ENCODE measurements around the gene FZR1.
"Not testable (repeated sequence)": the region's sequence is repeated elsewhere in the genome, so short reads cannot be mapped to it uniquely, and the experiment has no call there.

FZR1 gene

DNA sequence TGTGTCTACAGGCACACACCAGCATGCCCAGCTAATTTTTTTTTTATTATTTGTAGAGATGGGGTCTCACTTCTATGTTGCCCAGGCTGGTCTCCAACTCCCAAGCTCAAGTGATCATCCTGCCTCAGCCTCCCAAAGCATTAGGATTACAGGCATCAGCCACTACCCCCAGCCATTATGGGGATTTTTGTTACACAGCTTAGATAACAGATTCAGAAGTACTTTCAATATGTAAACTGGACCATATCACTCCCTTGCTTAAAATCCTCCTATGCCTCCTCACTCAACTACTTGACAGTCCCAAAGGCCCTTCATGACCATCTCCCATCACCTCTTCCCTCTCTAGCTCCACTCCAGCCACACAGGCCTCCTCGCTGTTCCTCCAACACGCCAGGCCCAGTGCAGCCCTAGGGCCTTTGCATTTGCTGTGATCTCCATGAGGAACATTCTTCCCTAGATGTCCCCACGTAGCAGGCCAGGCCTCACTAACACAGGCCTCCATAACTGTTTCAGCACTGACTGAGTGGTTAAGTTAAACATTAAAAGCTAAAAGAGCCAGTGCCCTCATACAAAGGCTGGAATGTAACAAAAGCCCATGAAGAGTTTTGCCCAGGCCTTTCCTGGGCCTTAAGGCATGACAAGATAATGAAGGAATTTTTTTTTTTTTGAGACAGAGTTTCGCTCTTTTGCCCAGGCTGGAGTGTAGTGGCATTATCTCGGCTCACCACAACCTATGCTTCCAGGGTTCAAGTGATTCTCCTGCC is 8.2 kb upstream of the FZR1 start:
- no peak for DNase-seq

DNA sequence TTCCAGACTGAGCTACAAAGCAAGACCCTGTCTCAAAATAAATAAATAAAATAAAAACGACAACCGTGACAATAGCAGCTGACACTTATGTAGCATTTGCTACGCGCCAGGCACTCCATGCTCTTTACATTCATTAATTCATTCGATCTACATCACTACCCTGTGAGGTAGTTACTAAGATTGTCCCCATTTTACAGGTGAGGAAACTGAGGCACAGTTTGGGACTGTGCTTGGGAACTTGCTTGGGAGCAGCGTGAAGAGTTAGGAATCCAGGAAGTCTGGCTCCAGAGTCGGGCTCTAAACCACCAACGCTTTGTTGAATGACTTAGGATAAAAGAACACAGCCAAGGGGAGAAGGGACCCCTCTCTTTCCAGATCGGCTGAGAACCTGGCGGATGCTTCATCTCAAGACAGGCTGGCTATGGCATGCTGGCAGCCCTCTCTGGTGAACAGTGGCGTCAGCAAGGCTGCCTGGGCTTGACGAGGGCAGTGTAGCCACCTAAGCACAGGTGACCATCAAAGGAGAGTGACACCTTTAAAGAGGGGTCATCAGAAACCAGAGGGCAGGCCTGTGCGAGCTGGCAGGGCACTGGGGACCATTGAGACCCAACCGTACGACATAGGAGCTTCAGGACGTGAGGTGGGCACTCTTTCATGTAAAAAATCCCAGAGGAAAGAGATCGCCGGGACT is 6.2 kb upstream of the FZR1 start:
- DNase-seq: no peak

DNA sequence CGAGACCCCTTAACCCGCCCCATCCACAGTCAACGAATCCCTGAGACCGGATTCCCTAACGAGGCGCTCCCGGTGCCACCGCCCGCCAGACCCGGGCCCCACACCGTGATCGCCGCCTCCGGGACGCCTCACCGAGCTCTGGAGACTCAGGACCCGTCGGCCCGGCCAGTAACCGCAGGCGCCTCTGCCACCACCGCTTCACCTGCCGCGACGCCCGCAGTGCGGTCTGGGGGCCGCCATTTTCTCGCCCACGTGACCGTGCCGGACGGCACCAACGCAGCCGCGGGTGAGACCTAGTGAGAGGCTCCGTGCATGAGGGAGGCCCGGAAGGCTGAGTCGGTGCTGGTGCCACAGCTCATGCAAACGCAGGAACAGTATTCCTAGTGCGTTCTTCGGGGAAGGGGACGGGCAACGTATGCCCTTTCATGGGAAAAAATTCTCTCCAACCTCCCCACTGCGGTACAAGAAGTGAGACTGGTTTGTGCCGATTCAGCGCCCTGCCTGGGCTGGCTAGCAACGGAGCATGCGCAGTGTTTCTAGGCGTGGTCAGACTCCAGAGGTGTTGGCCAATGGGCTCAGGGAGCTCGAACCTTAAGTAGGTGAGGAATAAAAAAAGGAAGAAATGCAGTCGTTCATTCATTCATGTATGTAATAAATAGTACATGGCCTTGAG is 5.5 kb upstream of the FZR1 start, which contains the start of gene DOHH:
Gene DOHH, minus strand, starts transcription at position 246 of the 673 bp plus-strand sequence. CDS start 3,860 bp downstream, outside the sequence.
- DNase-seq: peak; percentile 87

DNA sequence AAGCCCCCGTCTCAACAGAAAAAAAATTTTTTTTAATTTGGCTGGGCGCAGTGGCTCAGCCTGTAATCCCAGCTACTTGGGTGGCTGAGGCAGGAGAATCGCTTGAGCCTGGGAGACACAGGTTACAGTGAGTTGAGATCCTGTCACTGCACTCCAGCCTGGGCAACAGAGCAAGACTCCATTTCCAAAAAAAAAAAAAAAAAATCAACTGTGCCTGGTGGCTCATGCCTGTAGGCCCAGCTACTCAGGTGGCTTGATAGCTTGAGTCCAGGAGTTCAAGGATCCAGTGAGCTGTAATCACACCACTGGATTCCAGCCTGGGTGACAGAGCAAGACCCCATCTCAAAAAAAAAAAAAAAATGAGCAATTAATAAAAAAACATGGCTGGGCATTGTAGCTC is 4.3 kb upstream of the FZR1 start:
- no peak for DNase-seq

DNA sequence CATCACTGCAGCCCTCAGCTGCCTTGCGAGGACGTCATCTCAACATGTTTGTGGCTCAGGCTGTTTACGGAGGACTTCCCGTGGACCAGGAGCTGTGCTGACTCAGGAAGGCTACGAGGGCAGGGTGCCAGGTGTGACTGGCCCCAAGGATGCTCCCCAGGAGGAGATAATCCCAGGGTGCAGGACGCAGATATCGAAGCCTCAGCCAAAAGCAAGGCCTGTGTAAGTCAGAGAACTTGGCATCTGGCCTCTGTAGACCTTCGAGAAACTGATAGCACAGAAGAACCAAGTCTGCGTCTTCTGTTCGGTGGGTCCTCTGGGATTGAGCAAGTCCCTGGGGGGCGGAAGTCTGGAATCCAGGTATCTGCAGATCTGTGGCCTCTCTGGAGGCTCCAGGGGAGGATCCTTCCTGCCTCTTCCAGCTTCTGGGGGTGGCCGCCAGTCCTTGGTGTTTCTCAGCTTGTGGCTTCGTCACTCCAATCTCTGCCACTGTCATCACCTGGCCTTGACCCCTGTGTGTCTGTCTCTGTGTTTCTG is 3.0 kb upstream of the FZR1 start:
- no peak for DNase-seq

DNA sequence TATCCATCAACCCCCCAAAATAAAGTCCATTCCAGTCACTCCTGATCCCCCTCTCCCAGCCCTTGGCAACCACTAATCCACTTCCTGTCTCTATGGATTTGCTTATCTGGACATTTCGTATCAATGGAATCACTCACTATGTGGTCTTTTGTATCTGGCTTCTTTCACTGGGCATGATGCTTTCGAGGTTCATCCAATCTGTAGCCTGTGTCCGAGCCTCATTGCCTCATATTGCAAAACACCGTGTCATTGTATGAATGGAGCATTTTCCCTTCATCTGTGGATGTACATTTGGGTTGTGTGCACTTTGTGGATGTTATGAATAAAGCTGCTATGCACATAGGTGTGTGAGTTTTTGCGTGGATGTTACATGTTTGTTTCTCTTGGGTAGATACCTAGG is 1.4 kb upstream of the FZR1 start:
- no peak for DNase-seq

DNA sequence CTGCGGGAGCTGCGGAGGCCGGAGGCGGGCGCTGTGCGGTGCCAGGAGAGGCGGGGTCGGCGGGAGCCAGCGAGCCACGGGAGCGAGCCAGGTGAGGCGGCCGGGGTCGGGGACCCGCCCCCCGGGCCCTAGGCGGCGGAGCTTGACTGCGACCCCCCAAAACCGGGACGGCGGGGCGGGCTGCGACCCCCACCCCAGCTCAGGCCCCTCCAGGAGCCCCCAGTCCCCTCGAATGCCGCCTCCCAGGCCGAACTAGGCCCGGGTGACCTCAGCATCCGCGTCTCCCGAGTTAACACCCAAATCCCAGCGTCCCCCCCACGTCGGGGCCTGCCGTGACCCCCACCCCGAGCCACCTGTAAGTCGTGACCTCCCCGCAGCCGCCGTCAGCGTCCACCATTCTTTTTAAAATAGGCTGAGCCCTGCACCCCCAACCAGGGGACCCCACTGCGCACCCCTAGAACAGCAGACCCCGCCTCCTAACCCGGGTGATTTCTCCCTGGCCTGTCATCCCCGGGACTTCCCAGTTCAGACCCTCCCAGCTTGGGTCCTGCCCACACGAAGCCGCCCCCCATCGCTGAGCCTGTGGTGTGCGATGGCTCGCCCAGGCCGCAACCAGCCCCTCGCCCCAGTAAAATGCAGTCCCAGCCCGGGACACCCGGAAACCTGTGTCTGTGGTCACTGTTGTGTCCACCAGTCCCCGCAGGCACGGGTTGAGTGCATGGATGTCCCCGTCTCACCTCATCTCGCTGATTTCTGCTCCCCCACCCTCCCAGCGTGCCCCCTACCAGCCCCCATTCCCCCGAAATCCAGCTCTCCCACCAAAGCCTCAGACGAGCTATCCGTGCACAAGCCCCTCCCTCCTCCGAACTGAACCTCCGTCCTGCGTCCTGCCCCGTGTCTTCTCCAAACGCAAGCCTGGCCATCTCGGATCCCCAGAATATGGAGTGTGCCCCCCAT is 551 bp downstream of the FZR1 start:
- DNase-seq: no peak

DNA sequence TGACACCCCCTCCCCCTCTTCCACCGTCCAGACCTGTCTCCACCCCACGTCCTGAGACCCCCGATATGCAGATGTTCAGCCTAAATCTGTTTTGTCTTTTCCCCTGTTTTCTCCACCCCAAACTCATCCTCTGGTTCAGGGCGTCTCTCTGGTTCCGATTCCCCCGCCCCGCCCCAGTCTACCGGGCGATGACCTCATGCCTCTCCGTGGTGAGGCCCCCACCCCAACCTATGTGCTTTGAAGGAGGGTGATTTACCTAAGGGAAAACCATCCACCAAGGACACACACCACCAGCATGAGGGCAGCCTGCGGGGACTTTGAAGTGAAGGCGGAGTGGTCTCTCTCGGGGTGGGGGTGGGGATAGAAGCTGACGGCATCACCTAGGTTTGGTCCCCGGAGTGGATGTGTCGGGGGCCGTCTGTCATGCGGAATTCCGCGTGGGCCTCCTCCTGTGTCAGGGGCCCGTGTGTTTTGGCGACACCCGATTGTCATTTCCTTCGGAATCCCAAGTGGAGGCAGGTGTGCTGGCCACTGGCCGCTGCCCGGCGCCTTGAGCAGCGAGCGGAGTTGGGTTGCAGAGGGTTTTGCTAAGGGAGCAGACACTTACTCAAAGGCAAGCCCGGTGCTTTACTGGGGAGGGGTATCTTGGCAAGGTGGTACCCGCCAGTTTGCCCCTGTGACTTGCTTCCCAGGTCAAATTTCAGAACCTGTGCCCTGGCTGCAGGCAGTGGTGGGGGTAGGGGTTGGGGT is 1.4 kb downstream of the FZR1 start:
- no peak for DNase-seq

DNA sequence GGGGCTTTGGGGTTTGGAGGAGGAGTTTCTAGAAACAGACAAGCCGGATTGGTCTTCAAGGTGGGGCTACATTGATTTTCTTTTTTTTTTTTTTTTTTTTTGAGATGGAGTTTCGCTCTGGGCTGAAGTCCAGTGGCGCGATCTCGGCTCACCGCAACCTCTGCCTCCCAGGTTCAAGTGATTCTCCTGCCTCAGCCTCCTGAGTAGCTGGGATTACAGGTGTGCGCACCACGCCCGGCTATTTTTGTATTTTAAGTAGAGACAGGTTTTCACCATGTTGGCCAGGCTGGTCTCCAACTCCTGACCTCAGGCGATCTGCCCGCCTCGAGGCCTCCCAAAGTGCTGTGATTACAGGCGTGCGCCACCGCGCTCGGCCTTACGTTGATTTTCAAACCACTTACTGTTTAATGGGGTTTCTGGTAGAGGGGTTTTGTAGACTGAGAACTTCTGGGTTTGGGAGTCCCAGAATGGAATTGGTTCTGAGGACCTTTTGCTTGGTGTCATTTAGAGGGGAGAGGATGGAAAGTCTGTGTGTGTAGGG is 2.1 kb downstream of the FZR1 start:
- not testable (repeated sequence) for DNase-seq

DNA sequence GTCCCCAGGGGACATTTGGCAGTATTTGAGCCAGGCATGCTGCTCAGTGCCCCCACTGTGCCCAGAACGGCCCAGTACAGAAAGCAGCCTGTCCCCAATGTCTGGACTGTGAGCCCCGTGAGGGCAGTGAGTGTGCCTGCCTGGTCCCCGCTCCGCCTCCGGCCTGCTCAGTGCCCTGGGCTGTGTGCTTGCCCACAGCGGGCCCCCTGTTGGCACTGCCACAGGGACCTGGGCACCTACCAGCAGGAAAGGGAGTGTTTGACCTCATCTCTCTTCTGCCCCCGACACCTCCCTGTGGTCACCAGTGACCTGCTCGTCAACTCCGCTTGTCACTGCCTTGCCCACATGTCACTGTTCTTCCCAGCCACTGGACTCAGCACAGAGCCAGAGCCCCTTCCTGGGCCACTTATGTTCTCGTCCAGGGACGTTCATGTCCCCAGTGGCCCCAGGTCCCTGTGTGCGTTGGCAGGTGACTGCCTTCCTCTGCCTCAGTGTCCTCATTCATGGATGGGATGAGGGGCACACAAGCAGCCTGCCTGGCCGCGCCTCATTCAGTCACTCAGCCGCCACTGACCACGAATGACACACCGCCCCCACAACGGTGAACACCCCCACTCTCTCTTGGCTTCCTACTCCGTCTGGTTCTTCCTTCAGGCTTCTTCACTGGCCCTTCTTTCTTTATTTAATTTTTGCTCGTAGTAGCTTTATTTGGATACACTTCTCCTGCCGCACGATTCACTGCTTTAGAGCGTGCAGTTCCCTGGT is 2.8 kb downstream of the FZR1 start:
- no peak for DNase-seq

DNA sequence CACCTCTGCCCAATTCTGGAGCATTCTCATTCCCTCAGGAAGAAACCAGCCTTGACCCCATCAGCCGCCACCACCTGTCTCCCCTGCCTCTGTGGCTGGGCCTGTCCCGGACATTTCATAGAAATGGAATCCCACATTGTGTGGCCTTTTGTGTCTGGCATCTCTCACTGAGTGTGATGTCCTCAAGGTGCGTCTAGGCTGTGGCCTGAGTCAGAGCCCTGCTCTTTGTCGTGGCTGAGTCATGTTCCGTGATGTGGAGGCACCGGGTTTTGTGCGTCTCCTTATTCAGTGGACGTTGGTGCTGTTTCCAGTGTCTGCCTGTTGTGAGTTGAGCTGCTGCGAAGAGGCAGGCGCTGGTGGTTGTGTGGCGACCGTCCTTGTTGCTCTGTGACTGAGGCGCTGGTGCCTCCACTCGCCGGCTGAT is 3.5 kb downstream of the FZR1 start:
- DNase-seq: no peak

DNA sequence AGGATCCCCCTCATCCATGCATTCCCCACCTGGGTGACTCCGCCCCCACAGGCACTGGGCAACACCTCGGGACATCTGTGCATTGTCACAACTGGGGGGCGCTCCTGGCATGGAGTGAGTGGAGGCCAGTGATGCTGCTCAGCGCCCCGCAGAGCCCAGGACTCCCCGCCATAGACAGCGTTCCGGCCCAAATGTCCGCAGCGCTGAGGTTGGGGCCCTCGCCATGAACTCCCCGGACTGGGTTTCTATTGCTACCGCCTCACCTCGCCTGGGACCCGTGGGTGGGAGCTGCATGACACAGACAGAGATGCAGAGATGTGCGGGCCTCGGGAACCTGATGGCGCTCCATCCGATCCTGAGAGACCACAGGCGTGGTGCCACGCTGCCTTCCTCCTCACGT is 4.6 kb downstream of the FZR1 start:
- DNase-seq: no peak

DNA sequence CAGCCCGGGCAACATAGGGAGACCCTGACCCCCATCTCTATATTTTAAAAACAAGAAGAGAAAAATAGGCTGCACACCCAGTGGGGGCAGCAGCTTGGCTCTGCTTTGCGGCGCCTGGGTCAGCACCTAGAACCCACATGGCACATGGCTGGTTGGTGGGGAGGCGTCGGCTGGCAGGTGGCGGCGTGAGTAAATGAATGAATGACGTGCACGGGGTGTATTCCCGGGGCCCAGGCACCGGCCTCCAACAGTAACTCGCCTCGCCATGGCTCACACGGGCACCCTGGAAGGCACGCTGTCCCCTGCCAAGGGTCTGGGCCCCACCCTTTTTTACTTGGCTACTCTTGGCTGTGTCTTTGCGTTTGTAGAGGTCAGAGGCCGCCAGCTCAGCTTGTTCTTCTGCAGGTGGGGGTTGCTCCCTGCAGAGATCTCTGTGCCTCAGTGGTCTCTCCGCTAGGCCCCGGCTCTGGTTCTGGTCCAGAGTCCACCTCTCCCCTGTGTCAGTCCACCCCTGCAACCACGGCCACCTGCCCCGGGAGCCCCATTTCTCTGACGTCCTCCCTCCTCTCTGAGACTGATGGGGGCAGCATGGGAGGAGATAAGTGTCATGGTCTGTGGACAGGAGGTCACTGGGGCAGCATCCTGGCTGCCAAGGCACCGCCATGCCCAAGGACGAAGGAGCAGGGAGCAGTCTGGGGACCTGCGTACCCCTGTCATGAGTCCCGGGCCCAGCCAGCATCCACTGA is 5.6 kb downstream of the FZR1 start:
- DNase-seq: no peak

DNA sequence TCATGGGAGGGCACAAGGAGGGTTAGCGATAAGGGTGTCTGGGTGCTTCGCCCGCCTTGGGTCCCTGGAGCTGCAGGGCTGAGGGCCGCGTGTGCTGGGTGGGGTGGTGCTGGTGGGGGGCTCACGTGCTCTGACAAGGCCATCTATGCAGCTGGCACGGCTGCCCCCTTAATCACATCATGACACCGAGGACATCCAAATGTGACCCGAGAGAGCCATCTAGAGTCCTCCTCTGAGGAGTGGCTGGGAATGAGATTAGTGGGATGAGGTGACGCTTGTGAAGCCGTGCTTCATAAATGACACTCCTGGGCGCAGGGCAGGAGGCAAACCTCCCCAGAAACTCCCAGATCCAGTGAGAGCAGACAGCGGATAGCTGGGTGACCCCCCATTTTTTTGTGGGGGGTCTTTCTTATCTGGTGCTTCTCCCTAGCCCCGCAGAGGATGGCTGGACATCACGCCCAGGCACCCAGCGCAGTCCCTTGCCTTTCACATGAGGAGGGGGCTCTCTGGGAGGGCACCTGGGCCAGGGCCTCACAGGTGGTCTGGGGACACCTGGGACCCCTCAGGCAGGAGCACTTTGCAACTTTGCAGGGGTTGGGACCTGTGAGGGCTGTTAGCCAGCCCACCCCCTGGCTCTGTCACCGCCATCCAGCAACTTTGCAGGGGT is 6.6 kb downstream of the FZR1 start:
- no peak for DNase-seq

DNA sequence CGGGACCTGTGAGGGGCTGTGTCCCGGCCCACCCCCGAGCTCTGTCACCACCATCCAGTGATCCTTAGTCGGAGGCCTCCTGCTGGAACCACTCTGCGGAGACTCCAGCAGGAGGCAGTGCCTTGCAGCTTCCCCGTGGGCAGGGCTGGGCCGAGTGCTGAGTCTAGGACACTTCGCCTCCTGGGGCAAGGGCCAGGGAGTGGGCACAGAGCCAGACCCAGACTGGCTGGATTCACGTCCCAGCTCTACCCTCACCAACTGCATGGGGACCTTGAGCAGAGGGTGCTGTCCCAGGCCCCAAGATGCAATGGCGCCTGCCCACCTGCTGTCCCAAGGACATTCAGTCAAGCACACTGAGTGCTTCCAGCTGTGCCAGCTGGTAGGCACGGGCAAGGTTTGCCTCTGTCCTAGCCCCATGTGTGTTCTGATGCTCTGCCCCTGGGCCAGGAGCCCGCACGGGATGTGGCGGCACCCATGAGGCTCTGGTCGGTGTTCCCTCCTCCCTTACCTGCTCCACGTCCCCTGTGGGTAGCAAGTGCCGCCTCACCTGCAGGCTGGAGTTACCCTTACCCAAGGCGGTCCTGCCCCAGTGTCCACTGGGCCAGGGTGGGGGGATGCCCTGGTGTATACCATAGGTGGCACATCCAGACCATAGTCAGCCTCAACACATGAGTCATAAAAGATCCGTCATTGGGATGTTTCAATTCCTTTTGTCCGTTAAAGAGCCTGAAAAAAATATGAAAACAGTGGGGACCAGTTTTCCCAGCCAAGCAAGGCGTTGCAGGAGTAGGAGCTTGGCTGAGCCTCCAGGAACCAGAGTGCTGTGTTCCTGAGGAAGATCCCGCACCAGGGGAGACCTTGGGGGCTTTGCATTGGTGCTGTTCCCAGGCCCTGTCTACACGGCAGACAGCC is 7.4 kb downstream of the FZR1 start:
- no peak for DNase-seq

DNA sequence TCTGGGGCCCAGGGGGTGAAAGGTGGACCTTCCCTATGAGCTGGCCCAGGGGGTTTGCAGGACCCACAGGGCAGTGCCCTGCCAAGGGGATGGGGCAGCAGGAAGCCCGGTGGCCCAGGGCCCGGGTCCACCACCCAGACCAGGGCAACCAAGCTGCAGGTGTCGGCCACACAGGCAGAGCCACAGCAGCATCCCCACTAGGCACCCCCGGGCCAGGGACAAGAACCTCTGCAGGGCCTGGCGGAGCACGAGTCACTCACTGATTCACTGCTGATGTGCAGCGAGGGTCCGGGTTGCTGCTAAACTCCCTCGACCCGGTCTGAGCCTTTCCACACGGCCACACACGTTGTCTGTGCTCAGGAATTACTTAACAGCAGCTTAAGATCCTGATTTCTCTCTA is 8.8 kb downstream of the FZR1 start:
- DNase-seq: no peak

DNA sequence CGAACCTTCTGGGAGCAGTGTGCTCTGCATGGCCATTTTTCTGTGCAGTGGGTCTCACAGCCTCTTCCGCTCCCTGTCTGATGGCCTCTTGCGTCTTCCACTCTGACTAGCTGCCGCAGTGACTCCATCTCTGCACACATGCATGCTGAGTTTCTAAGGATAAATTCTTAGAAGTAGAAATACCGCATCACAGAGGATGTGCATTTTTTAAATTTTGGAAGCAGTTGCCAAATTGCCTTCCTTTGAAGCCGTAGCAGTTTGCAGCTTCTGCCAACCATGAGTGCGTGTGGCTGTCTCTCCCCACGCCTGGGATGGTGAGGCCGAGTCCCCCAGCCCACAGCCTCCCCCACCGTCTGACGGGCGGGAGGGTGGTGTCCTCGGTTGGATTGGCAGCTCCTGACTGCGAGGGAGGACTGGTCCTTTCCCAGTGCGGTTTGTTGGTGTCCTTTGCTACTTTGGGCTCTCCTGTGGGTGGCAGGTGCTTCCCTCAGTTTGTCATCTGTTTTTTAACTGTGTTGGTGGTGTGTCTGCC is 9.8 kb downstream of the FZR1 start:
- no peak for DNase-seq

DNA sequence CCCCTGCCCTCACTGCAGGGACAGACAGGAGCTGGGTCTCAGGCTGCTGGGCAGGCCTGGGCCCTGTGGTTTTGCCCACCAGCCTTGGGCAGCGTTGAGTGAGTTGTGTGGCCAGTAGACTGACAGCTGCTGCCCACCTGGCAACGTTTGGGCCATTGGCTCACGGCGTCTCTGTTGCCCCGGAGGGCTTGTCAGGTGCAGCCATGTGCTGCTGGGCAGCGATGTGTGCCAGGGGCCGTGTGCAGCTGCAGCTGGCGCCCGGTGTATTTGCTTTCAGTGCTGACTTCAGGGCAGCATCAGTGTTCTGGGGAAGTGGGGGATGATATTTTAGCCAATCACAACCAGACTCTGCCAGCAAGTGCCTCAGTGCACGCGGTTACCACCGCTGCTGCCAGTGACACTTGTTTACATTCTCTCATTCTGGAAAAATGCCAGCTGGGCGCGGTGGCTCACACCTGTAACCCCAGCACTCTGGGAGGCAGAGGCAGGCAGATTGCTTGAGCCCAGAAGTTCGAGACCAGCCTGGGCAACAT is 10.6 kb downstream of the FZR1 start:
- no peak for DNase-seq

All from GOT3 (cell line).